Endodermal cell (in vitro differentiated cells): ENCODE measurements around the gene BICRA. TPM values are rescaled to one million over a fixed set of nuclear protein-coding genes. Genes with fewer than 3 reads are reported as not detected.

ENCODE experiments used
- DNase-seq: peaks from one replicate; pipeline ENCODE4 v3.0.0-alpha.2; 2017
- H3K27ac ChIP-seq: 2 replicates; pipeline ENCODE4 v1.5.1; 2013; ENCODE audit warnings: mild to moderate bottlenecking, low read depth, low read length, moderate library complexity
- H3K27me3 ChIP-seq: 2 replicates; pipeline ENCODE4 v1.6.1; 2013; ENCODE audit warnings: mild to moderate bottlenecking, low read length, moderate library complexity; ENCODE audit not compliant: insufficient read depth, control insufficient read depth, poor library complexity, severe bottlenecking
- H3K36me3 ChIP-seq: 2 replicates; pipeline ENCODE4 v1.7.0; 2013; ENCODE audit warnings: mild to moderate bottlenecking, low read length, moderate library complexity; ENCODE audit not compliant: control insufficient read depth, insufficient read depth
- H3K4me1 ChIP-seq: one replicate; pipeline ENCODE4 v1.7.0; 2013; ENCODE audit warnings: low read length; ENCODE audit not compliant: control insufficient read depth, insufficient read depth
- H3K4me3 ChIP-seq: 2 replicates; pipeline ENCODE4 v1.5.1; 2013; ENCODE audit warnings: mild to moderate bottlenecking, low read length, moderate library complexity
- H3K9ac ChIP-seq: 2 replicates; pipeline ENCODE4 v1.6.1; 2013; ENCODE audit warnings: mild to moderate bottlenecking, low read length, moderate library complexity; ENCODE audit not compliant: poor library complexity, severe bottlenecking; ENCODE audit errors: extremely low read depth
- H3K9me3 ChIP-seq: 2 replicates; pipeline ENCODE4 v1.6.1; 2013; ENCODE audit warnings: mild to moderate bottlenecking, low read length, moderate library complexity; ENCODE audit not compliant: control insufficient read depth
- H3K27ac Mint-ChIP-seq: 2 replicates; pipeline ENCODE4 v1.8.0; 2020; ENCODE audit warnings: mixed read lengths
- H3K27me3 Mint-ChIP-seq: 2 replicates; pipeline ENCODE4 v1.8.0; 2021; ENCODE audit warnings: mild to moderate bottlenecking, mixed read lengths; ENCODE audit not compliant: insufficient read depth
- H3K36me3 Mint-ChIP-seq: 2 replicates; pipeline ENCODE4 v1.8.0; 2020; ENCODE audit warnings: low read depth, mixed read lengths
- H3K4me1 Mint-ChIP-seq: 2 replicates; pipeline ENCODE4 v1.8.0; 2020; ENCODE audit warnings: mixed read lengths
- H3K4me3 Mint-ChIP-seq: 2 replicates; pipeline ENCODE4 v1.8.0; 2020; ENCODE audit warnings: mild to moderate bottlenecking, moderate library complexity, mixed read lengths
- H3K9me3 Mint-ChIP-seq: 2 replicates; pipeline ENCODE4 v1.8.0; 2020; ENCODE audit warnings: mild to moderate bottlenecking, mixed read lengths
- CTCF ChIP-seq: fragments of 200-600 bp; sonication (generic); conservative IDR thresholded peaks from 2 replicates; pipeline ENCODE4 v1.5.0; 2021; ENCODE audit warnings: antibody characterized with exemption, mild to moderate bottlenecking
- WGBS, 2 experiments: methylation state at CpG; one replicate each; pipeline versions ENCODE4 v1.1.5 to v1.1.7; 2013; ENCODE audit warnings: missing lambda C conversion rate in 2 of 2, mixed read lengths in 1 of 2; ENCODE audit not compliant: insufficient coverage in 1 of 2, insufficient read length in 1 of 2; 5-methylcytosine and 5-hydroxymethylcytosine counted together
- total RNA-seq, 2 donors: library from RNA; stranded (reverse); fragmentation: NEBNext Ultra II Directional in 1 of 2; extraction: Animal tissue kit (Norgen Biotek cat#: 25700) in 1 of 2; gene quantifications; 2 replicates in 1 of 2; 3 replicates in 1 of 2; pipeline ENCODE4 v1.2.1, GENCODE V29; 2021

The BICRA gene
- total RNA-seq, 2 donors from 2014 or later, result 30.0 to 30.1 TPM

DNA sequence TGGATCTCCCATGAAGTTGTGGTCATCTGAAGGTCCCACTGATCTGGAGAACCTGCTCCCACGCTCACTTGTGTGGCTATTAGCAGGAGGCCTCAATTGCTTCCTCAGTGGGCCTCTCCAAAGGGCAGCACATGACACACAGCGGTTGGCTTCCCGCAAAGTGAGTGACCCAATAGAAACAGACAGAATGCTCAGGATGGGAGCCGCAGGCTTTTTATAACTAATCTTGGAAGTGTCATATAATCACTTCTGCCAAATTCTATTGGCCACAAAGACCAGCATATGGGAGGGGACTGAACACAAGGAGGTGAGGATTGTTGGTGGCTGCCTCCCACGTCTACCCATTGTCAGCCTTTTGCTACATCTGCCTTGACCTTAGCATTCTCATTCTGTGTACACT lies 82.2 kb downstream of the BICRA start:
- H3K4me3 Mint-ChIP-seq, result no peak overlapping the region
- Histone ChIP-seq H3K27ac (no peak overlapping the region), H3K4me3 (no peak overlapping the region), H3K9me3 (peaks cover 10% of the 10 kb centered on the region), H3K27me3 (no peaks in the 10 kb centered on the region), H3K36me3 (peaks cover 44% of the 10 kb centered on the region), H3K4me1 (no peaks in the 10 kb centered on the region), H3K9ac (no peak overlapping the region)
- H3K9me3 Mint-ChIP-seq, result peaks cover 2% of the 10 kb centered on the region
- no peak overlapping the region for H3K27ac Mint-ChIP-seq
- DNase-seq, result no peak
- no peaks in the 10 kb centered on the region for H3K27me3 Mint-ChIP-seq
- no peak for TF ChIP-seq CTCF
- peaks cover 2% of the 10 kb centered on the region for H3K4me1 Mint-ChIP-seq
- peaks cover 43% of the 10 kb centered on the region for H3K36me3 Mint-ChIP-seq
- 93 to 98% methylated on average over 5 of the region's 5 CpGs for WGBS, 2 experiments

GRCh38 chr19:47691782-47692181 lies 82.8 kb downstream of the BICRA start:
- TF ChIP-seq CTCF, result no peak
- Histone ChIP-seq H3K27me3 (no peaks in the 10 kb centered on the region), H3K9ac (no peak overlapping the region), H3K4me1 (no peaks in the 10 kb centered on the region), H3K9me3 (peaks cover 10% of the 10 kb centered on the region), H3K27ac (no peak overlapping the region), H3K36me3 (peaks cover 47% of the 10 kb centered on the region), H3K4me3 (no peak overlapping the region)
- Mint-ChIP-seq H3K27me3 (no peaks in the 10 kb centered on the region), H3K36me3 (peaks cover 40% of the 10 kb centered on the region), H3K4me3 (no peak overlapping the region), H3K9me3 (peaks cover 2% of the 10 kb centered on the region), H3K27ac (no peak overlapping the region), H3K4me1 (no peaks in the 10 kb centered on the region)
- 98 to 100% methylated on average over 5 to 7 of the region's 7 CpGs for WGBS, 2 experiments
- DNase-seq, result no peak

- peaks cover 2% of the 10 kb centered on the region for H3K9me3 Mint-ChIP-seq
- peaks cover 2% of the 10 kb centered on the region for H3K4me1 Mint-ChIP-seq
- DNase-seq, result no peak
Observed at GRCh38 chr19:47693489-47693888, 84.6 kb downstream of the BICRA start.

More at GRCh38 chr19:47693489-47693888, 84.6 kb downstream of the BICRA start:
- no peak overlapping the region for H3K4me3 ChIP-seq
- WGBS, 2 experiments, result 93 to 96% methylated on average over 5 to 17 of the region's 17 CpGs
- no peak overlapping the region for H3K9ac ChIP-seq
- Mint-ChIP-seq H3K27me3 (no peaks in the 10 kb centered on the region), H3K27ac (no peak overlapping the region), H3K4me3 (no peak overlapping the region), H3K36me3 (peaks cover 38% of the 10 kb centered on the region)
- no peaks in the 10 kb centered on the region for H3K4me1 ChIP-seq
- TF ChIP-seq CTCF, result peak; percentile 32
- H3K27ac ChIP-seq, result no peak overlapping the region
- peaks cover 40% of the 10 kb centered on the region for H3K36me3 ChIP-seq
- no peaks in the 10 kb centered on the region for H3K27me3 ChIP-seq
- H3K9me3 ChIP-seq, result peaks cover 10% of the 10 kb centered on the region
